Heart left ventricle (tissue), 16 donors: Measurements from ENCODE around the gene CLPTM1L. TPM values are rescaled to one million over a fixed set of nuclear protein-coding genes. Genes with fewer than 3 reads are reported as not detected.

Source experiments
- ATAC-seq, 4 donors: fragments of 200-7000 bp; cut with Tn5 transposase; one replicate each; pipeline ENCODE4 v1.9.1; 2020 to 2022; ENCODE audit warnings: moderate library complexity in 4 of 4, mild to moderate bottlenecking in 3 of 4, moderate number of reproducible peaks in 1 of 4
- DNase-seq, 5 donors: peaks; one replicate each; pipeline ENCODE4 v3.0.0-alpha.2; 2020
- H3K27ac ChIP-seq, 12 donors: fragments of 200-600 bp; sonication (generic) in 4 of 12; one replicate each; pipeline versions ENCODE4 v1.5.0 to v1.8.0; 2016 to 2022; ENCODE audit warnings: mild to moderate bottlenecking in 2 of 12
- H3K27me3 ChIP-seq, 9 donors: fragments of 200-600 bp; sonication (generic) in 2 of 9; one replicate each; pipeline versions ENCODE4 v1.5.1 to v1.8.0; 2016 to 2022; ENCODE audit warnings: mild to moderate bottlenecking in 3 of 9
- H3K36me3 ChIP-seq, 9 donors: fragments of 200-600 bp; sonication (generic) in 2 of 9; one replicate each; pipeline versions ENCODE4 v1.5.0 to v1.8.0; 2018 to 2022; ENCODE audit warnings: mild to moderate bottlenecking in 2 of 9
- H3K4me1 ChIP-seq, 12 donors: fragments of 200-600 bp; sonication (generic) in 4 of 12; one replicate each; pipeline versions ENCODE4 v1.5.0 to v1.8.0; 2016 to 2022; ENCODE audit warnings: mild to moderate bottlenecking in 3 of 12
- H3K4me3 ChIP-seq, 12 donors: fragments of 200-600 bp; sonication (generic) in 4 of 12; one replicate each; pipeline versions ENCODE4 v1.5.0 to v1.8.0; 2017 to 2022; ENCODE audit warnings: mild to moderate bottlenecking in 9 of 12, moderate library complexity in 4 of 12
- H3K9me3 ChIP-seq, 12 donors: fragments of 200-600 bp; sonication (generic) in 4 of 12; one replicate each; pipeline versions ENCODE4 v1.5.0 to v1.8.0; 2016 to 2022; ENCODE audit warnings: mild to moderate bottlenecking in 1 of 12
- CTCF ChIP-seq, 12 donors: fragments of 200-600 bp; sonication (generic) in 4 of 12; IDR thresholded peaks; one replicate each; pipeline versions ENCODE4 v1.5.0 to v1.8.0; 2018 to 2022; ENCODE audit warnings: antibody characterized with exemption in 12 of 12, mild to moderate bottlenecking in 5 of 12
- POLR2A ChIP-seq, 2 donors: fragments of 450-650 bp; IDR thresholded peaks; one replicate each; pipeline ENCODE4 v1.6.1; 2017; ENCODE audit warnings: antibody characterized with exemption in 2 of 2, mild to moderate bottlenecking in 2 of 2, moderate library complexity in 2 of 2
- WGBS, 4 donors: extraction: QIAGEN DNeasy Blood & Tissue Kit in 2 of 4; methylation state at CpG; one replicate each; pipeline versions ENCODE4 v1.1.5 to v1.1.7; 2013 to 2018; 5-methylcytosine and 5-hydroxymethylcytosine counted together
- intact Hi-C, 10 donors: fragments of 100-400 bp; cut with DNase I; formaldehyde crosslinking; loops; one replicate each; pipeline versions ENCODE4 v1.11.1 to v1.14.2; 2022
- polyA plus RNA-seq, 2 donors: library from polyadenylated mRNA; stranded (reverse); fragments of 200-250 nt; gene quantifications; one replicate each; pipeline ENCODE4 v1.2.3, GENCODE V29; 2013
- total RNA-seq, 9 donors: library from RNA; depleted of rRNA in 2 of 9; stranded (reverse); fragments of >200 nt in 2 of 9; fragmentation: NEBNext Ultra II Directional in 3 of 9; extraction: Animal tissue kit (Norgen Biotek cat#: 25700) in 3 of 9; gene quantifications; one replicate each; pipeline versions ENCODE4 v1.1.0 to v1.2.4, GENCODE V29; 2016 to 2023
- donor health status: ischemic (EF 13 %, LVEDD 7.1; RV severe dilation, severe dysfunction).
- donor health status: healthy with polysubstance abuse.
- donor health status: DM: no; HTN: yes; CAD: no.
- donor health status: DM: no; HTN: no; CAD: no.
- donor health status: ischemic (EF 25% LVEDD 6.9; RV normal size, moderate dysfunction).
- donor health status: ischemic (EF 25% LVEDD 5.7; RV mildly dilated, moderate dysfunction).
- donor health status: healthy.
- donor health status: DM: yes; HTN: yes; CAD: no.
- donor health status: ischemic (EF 35%, LVEDD 5.7; RV mildly dilated, moderate dysfunction).
- donor health status: nonischemic (EF 11% LVEDD 7.7; RV severe dilation, severe dysfunction).
- donor health status: DM: yes; HTN: yes; CAD: no.
- donor health status: PGD.
- donor health status: ischemic (EF 29% LVEDD 5.4; RV normal size, mild dysfunction).
- donor health status: nonischemic (EF 23%, LVEDD 6.1; RV moderate dilation, normal function).

CLPTM1L gene
- total and polyA plus RNA-seq, 11 donors, result 23.5 to 96.8 (median 39.4) TPM

GRCh38 chr5:1392801-1393565, 48.1 kb upstream of the CLPTM1L start:
- Histone ChIP-seq H3K9me3 (peaks cover 0 to under 1% (median 0%) of the 10 kb centered on the region in 12 donors), H3K27ac (no peak overlapping the region), H3K4me1 (no peaks in the 10 kb centered on the region), H3K27me3 (peaks cover 0 to 55% (median 10%) of the 10 kb centered on the region in 9 donors), H3K4me3 (no peak overlapping the region), H3K36me3 (no peaks in the 10 kb centered on the region)
- intact Hi-C loops, result no loop called here
- ATAC-seq, result peak in 1 of 4 donors; percentile 20
- no peak for TF ChIP-seq POLR2A (IDR thresholded peaks at IDR 0.05)
- TF ChIP-seq CTCF (IDR thresholded peaks at IDR 0.05), result no peak
- WGBS, 4 donors, result 68 to 74% (median 69%) methylated on average over 20 to 22 of the region's 22 CpGs
- DNase-seq, result peak in 3 of 5 donors; percentile 19 to 47 (median 24)

- Histone ChIP-seq H3K27me3 (peaks cover 0 to 55% (median 10%) of the 10 kb centered on the region in 9 donors), H3K9me3 (no peaks in the 10 kb centered on the region), H3K4me1 (no peaks in the 10 kb centered on the region), H3K4me3 (no peak overlapping the region), H3K36me3 (no peaks in the 10 kb centered on the region), H3K27ac (no peak overlapping the region)
- intact Hi-C loops, result no loop called here
- ATAC-seq (no peak), DNase-seq (peak in 2 of 5 donors; percentile 18 to 44)
- 56 to 76% (median 73%) methylated on average over 11 of the region's 11 CpGs for WGBS, 4 donors
- TF ChIP-seq POLR2A (IDR thresholded peaks at IDR 0.05), result no peak
- no peak for TF ChIP-seq CTCF (IDR thresholded peaks at IDR 0.05)
Measured at GRCh38 chr5:1392261-1392660, 47.4 kb upstream of the CLPTM1L start.

- Histone ChIP-seq H3K36me3 (no peaks in the 10 kb centered on the region), H3K4me1 (peaks cover 0 to 1% (median 0%) of the 10 kb centered on the region in 12 donors), H3K9me3 (no peaks in the 10 kb centered on the region), H3K27ac (no peak overlapping the region), H3K27me3 (peaks cover 0 to 55% (median 12%) of the 10 kb centered on the region in 9 donors), H3K4me3 (no peak overlapping the region)
- intact Hi-C loops, result no loop called here
- ATAC-seq, result no peak
- TF ChIP-seq POLR2A (IDR thresholded peaks at IDR 0.05) (no peak), CTCF (IDR thresholded peaks at IDR 0.05) (no peak)
- 55 to 63% (median 60%) methylated on average over 10 to 11 of the region's 11 CpGs for WGBS, 4 donors
- peak in 1 of 5 donors; percentile 21 for DNase-seq
Measured at GRCh38 chr5:1391691-1392090, 46.8 kb upstream of the CLPTM1L start.

GRCh38 chr5:1390861-1391600, 46.1 kb upstream of the CLPTM1L start:
- peaks cover 0 to 53% (median 9%) of the 10 kb centered on the region in 9 donors for H3K27me3 ChIP-seq
- H3K27ac ChIP-seq, result no peak overlapping the region
- intact Hi-C loops, result no loop called here
- no peak overlapping the region for H3K4me3 ChIP-seq
- TF ChIP-seq POLR2A (IDR thresholded peaks at IDR 0.05), result no peak
- no peak for TF ChIP-seq CTCF (IDR thresholded peaks at IDR 0.05)
- no peaks in the 10 kb centered on the region for H3K9me3 ChIP-seq
- H3K36me3 ChIP-seq, result no peaks in the 10 kb centered on the region
- peaks cover 0 to 7% (median 4%) of the 10 kb centered on the region in 12 donors for H3K4me1 ChIP-seq
- ATAC-seq (no peak), DNase-seq (peak in 2 of 5 donors; percentile 7 to 30)
- WGBS, 4 donors, result 74 to 83% (median 80%) methylated on average over 12 to 21 of the region's 21 CpGs
